Stomach smooth muscle (tissue), 2 donors: Measurements from ENCODE around the gene REPS2.

Experiments used
- H3K27ac ChIP-seq: one replicate; pipeline ENCODE4 v1.7.0; 2013; ENCODE audit warnings: mild to moderate bottlenecking, low read length, inconsistent platforms
- H3K27me3 ChIP-seq, 2 donors: one replicate each; pipeline ENCODE4 v1.7.0; 2013; ENCODE audit warnings: low read length in 2 of 2; ENCODE audit not compliant: insufficient read depth in 2 of 2, control insufficient read depth in 1 of 2
- H3K36me3 ChIP-seq, 2 donors: one replicate each; pipeline ENCODE4 v1.7.0; 2013; ENCODE audit warnings: low read length in 2 of 2; ENCODE audit not compliant: control insufficient read depth in 2 of 2, insufficient read depth in 2 of 2
- H3K4me1 ChIP-seq: one replicate; pipeline ENCODE4 v1.7.0; 2013; ENCODE audit warnings: low read length; ENCODE audit not compliant: control insufficient read depth, insufficient read depth
- H3K4me3 ChIP-seq, 2 donors: one replicate each; pipeline ENCODE4 v1.7.0; 2013; ENCODE audit warnings: low read length in 2 of 2
- H3K9ac ChIP-seq, 2 donors: one replicate each; pipeline ENCODE4 v1.7.0; 2013; ENCODE audit warnings: low read length in 2 of 2, mild to moderate bottlenecking in 1 of 2
- H3K9me3 ChIP-seq, 2 donors: one replicate each; pipeline ENCODE4 v1.7.0; 2013; ENCODE audit warnings: low read length in 2 of 2; ENCODE audit not compliant: control insufficient read depth in 2 of 2
- donor health status: healthy.
- donor health status: Pancreatic carcinoma.

REPS2 gene

GRCh38 chrX:16946361-16946964 lies at the start of gene REPS2:
Gene REPS2, plus strand, starts transcription at chrX:16946658. Its CDS starts 204 bp downstream, at chrX:16946862.
- Histone ChIP-seq H3K9ac (peak within 1 kb of the TSS; percentile 33 to 43), H3K27ac (no peak within 1 kb of the TSS), H3K4me1 (no peaks in the 10 kb centered on the region), H3K36me3 (no peaks in the 10 kb centered on the region), H3K27me3 (peaks cover 0 to 8% of the 10 kb centered on the region in 2 donors), H3K4me3 (peak within 1 kb of the TSS; percentile 65 to 73), H3K9me3 (no peaks in the 10 kb centered on the region)

GRCh38 chrX:16897445-16897844 lies 49.0 kb upstream of the REPS2 start:
- Histone ChIP-seq H3K36me3 (no peaks in the 10 kb centered on the region), H3K27me3 (peaks cover 0 to 17% of the 10 kb centered on the region in 2 donors)

GRCh38 chrX:16903274-16904022 lies 43.0 kb upstream of the REPS2 start:
- Histone ChIP-seq H3K27ac (no peak overlapping the region), H3K4me3 (no peak overlapping the region), H3K27me3 (peaks cover 0 to under 1% of the 10 kb centered on the region in 2 donors), H3K9ac (no peak overlapping the region), H3K9me3 (no peaks in the 10 kb centered on the region), H3K36me3 (no peaks in the 10 kb centered on the region), H3K4me1 (no peaks in the 10 kb centered on the region)

More at GRCh38 chrX:16897445-16897844, 49.0 kb upstream of the REPS2 start:
- H3K9me3 ChIP-seq: no peaks in the 10 kb centered on the region
- no peak overlapping the region for H3K27ac ChIP-seq
- H3K4me1 ChIP-seq: peaks cover 3% of the 10 kb centered on the region
- H3K4me3 ChIP-seq: no peak overlapping the region
- H3K9ac ChIP-seq: no peak overlapping the region

- H3K9me3 ChIP-seq: no peaks in the 10 kb centered on the region
- H3K4me1 ChIP-seq: no peaks in the 10 kb centered on the region
- H3K27me3 ChIP-seq: peaks cover 0 to 2% of the 10 kb centered on the region in 2 donors
- no peak overlapping the region for H3K9ac ChIP-seq
- no peak overlapping the region for H3K27ac ChIP-seq
- no peak overlapping the region for H3K4me3 ChIP-seq
- H3K36me3 ChIP-seq: no peaks in the 10 kb centered on the region
These were observed 36.1 kb upstream of the REPS2 start for GRCh38 chrX:16910376-16910775.

GRCh38 chrX:16914058-16914457 lies 32.4 kb upstream of the REPS2 start:
- H3K9ac ChIP-seq: no peak overlapping the region
- H3K4me3 ChIP-seq: no peak overlapping the region
- H3K9me3 ChIP-seq: no peaks in the 10 kb centered on the region
- peaks cover 0 to 2% of the 10 kb centered on the region in 2 donors for H3K27me3 ChIP-seq
- no peak overlapping the region for H3K27ac ChIP-seq
- no peaks in the 10 kb centered on the region for H3K36me3 ChIP-seq
- H3K4me1 ChIP-seq: no peaks in the 10 kb centered on the region

GRCh38 chrX:16916561-16916960 lies 29.9 kb upstream of the REPS2 start:
- Histone ChIP-seq H3K27ac (no peak overlapping the region), H3K36me3 (no peaks in the 10 kb centered on the region), H3K9ac (no peak overlapping the region), H3K4me3 (no peak overlapping the region), H3K9me3 (no peaks in the 10 kb centered on the region), H3K4me1 (no peaks in the 10 kb centered on the region), H3K27me3 (peaks cover 0 to 5% of the 10 kb centered on the region in 2 donors)

GRCh38 chrX:16917120-16917519 lies 29.3 kb upstream of the REPS2 start:
- H3K27me3 ChIP-seq: peaks cover 0 to 5% of the 10 kb centered on the region in 2 donors
- no peaks in the 10 kb centered on the region for H3K36me3 ChIP-seq
- H3K4me1 ChIP-seq: no peaks in the 10 kb centered on the region

GRCh38 chrX:16918979-16919378 lies 27.5 kb upstream of the REPS2 start:
- no peak overlapping the region for H3K27ac ChIP-seq
- H3K4me3 ChIP-seq: no peak overlapping the region
- H3K9me3 ChIP-seq: no peaks in the 10 kb centered on the region
- H3K4me1 ChIP-seq: no peaks in the 10 kb centered on the region
- peaks cover 0 to 5% of the 10 kb centered on the region in 2 donors for H3K27me3 ChIP-seq
- no peak overlapping the region for H3K9ac ChIP-seq
- no peaks in the 10 kb centered on the region for H3K36me3 ChIP-seq

More at GRCh38 chrX:16917120-16917519, 29.3 kb upstream of the REPS2 start:
- Histone ChIP-seq H3K9ac (no peak overlapping the region), H3K4me3 (no peak overlapping the region), H3K27ac (no peak overlapping the region), H3K9me3 (no peaks in the 10 kb centered on the region)

- peaks cover 0 to 5% of the 10 kb centered on the region in 2 donors for H3K27me3 ChIP-seq
- H3K9ac ChIP-seq: no peak overlapping the region
- no peaks in the 10 kb centered on the region for H3K4me1 ChIP-seq
- H3K27ac ChIP-seq: no peak overlapping the region
- H3K4me3 ChIP-seq: no peak overlapping the region
- peaks cover 0 to 3% of the 10 kb centered on the region in 2 donors for H3K9me3 ChIP-seq
- no peaks in the 10 kb centered on the region for H3K36me3 ChIP-seq
These were observed 26.4 kb upstream of the REPS2 start for GRCh38 chrX:16920075-16920474.

GRCh38 chrX:16923157-16923556 lies 23.3 kb upstream of the REPS2 start:
- Histone ChIP-seq H3K4me3 (no peak overlapping the region), H3K36me3 (no peaks in the 10 kb centered on the region), H3K9ac (no peak overlapping the region), H3K4me1 (no peaks in the 10 kb centered on the region), H3K27me3 (peaks cover 0 to 5% of the 10 kb centered on the region in 2 donors), H3K9me3 (peaks cover 0 to 4% of the 10 kb centered on the region in 2 donors), H3K27ac (no peak overlapping the region)
